Hindlimb muscle (tissue), 1 donor: ENCODE results near the gene CLCNKA. TPM values are rescaled to one million over a fixed set of nuclear protein-coding genes. Genes with fewer than 3 reads are reported as not detected.
"Not testable (repeated sequence)": the region's sequence is repeated elsewhere in the genome, so short reads cannot be mapped to it uniquely, and the experiment has no call there.

Experiments
- DNase-seq: peaks from one replicate; pipeline ENCODE4 v3.0.0-alpha.2; 2013
- polyA plus RNA-seq: library from polyadenylated mRNA; unstranded; fragments of 120-200 nt; gene quantifications from one replicate; pipeline ENCODE4 v1.2.1, GENCODE V29; 2013; ENCODE audit not compliant: insufficient read length

The CLCNKA gene
- polyA plus RNA-seq, 1 donor, result 1.6 TPM

DNA sequence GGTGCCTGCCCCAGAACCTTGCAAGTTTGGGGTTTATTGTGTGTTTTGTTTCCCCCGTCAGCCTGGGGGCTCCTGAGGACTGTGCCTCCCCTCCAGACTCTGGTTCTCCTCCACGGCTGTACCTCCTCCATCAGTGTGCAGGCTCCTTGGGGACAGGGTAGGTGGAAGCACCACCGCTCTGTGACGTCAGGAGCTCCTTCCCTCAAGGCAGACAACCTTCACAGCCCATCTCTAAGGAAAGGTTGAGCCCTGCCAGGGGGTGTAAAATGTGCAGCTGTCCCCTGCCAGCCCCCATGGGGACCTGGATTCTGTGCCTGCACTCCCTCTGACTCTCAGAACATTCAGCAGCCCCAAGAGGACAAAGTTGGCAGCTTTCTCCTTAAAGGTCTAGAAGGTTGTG lies 3.5 kb upstream of the CLCNKA start:
- DNase-seq, result no peak

DNA sequence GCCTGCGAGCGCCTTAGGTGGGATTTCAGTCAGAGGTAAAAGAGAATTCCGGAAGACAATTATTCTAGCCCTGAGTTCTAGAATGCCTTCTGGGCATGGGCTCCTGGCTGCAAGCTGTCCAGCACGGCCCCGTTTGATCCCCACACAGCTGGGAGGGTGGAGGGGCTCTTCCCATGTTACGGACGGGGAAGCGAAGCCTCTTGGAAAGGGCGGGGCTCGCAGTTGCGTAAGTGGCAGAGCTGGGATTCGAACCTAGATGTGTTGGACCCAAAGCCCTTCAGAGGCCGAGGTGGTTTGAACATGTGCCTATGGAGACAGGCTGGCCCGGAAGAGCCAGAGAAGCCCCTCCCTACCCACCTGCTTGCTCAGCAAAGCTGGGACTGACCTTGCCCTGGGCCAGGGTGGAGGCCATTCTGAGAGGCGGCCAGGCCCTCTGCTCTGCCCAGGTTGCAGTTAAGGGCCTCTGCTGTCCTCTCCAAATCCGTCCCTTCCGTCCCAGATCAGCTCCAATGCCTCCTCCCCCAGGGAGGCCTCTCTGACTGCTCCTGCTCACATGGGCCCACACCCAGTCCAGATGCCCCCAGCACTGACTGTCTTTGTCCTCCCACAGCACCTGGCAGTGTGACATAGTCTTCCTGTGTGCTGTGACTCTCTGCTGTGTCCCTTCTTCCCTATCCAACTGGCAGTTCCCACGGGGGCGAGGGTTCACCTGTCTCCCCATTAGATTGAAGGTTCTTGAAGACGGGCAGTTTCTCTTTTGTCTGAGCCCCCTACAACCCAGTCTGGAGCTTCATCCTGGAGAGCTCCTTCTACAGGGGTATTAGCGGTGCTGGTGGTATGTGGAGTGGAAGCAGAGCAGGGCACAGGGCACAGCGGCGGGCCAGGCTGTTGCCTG lies 2.8 kb upstream of the CLCNKA start:
- no peak for DNase-seq

DNA sequence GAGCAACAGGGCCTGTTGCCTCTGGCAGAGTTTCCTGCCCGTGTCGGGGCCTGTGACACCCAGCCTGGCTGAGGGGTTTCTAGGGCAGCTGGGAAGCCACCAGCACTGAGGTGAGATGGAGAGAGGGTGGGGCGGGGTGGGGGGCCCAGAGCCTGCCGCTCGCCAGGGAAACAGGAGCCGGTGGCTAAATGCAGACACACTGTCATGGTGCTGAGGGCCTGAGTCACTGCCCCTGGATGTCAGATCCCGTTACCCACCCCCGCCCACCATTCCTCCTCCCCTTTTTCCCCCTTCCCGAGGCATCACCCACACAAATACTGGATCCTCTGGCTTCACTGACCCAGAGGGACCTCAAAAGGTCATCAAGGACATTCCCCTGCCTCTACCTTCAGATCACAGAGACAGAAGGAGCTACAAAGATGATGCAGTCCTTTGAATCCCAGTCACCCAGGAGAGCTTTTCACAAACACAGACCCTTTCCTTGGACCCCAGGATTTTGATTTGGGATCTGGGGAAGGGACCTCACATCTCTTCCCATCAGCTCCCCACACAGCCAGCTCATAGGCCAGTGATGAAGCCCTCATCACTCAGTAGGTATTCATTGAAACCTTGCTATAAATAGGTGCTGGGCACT lies 2.1 kb upstream of the CLCNKA start:
- DNase-seq, result no peak

DNA sequence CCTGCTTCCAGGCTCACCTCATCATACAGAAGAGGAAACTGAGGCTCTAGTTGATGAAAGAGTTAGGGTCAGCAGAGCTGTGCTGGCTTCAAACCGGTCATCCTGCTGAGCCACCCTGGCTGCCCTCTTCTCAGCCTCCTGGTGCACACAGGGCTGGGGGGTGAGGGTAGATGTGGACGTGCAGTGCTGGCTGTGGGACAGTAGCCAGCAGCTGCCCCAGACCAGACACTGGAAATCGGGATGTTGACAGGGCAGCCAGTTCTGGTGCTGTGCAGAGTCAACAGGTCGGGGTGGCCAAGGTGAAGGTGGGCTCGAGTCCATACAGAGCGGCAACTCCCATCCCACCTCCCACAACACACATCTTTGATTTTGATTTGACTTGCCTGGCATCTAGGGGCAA lies 1.5 kb upstream of the CLCNKA start:
- DNase-seq, result no peak

DNA sequence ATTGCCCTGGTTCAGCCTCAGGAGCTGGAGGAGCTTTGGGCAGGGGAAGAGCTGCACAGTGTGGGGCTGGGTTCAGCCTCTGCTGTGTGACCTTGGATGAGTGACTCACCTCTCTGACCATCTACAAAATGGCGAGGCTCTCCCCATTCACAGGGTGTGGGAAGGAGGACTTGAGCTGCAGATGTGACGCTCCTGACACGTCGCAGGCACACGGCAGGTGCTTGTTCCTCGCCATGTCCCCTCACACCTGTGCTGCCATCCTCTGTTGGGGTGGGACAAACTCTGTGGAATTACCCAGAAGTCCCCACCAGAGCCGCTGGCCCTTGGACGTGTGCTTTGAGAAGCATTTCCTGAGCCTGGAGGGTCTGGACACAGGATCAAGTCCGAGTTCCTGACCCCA lies 958 bp upstream of the CLCNKA start:
- not testable (repeated sequence) for DNase-seq

DNA sequence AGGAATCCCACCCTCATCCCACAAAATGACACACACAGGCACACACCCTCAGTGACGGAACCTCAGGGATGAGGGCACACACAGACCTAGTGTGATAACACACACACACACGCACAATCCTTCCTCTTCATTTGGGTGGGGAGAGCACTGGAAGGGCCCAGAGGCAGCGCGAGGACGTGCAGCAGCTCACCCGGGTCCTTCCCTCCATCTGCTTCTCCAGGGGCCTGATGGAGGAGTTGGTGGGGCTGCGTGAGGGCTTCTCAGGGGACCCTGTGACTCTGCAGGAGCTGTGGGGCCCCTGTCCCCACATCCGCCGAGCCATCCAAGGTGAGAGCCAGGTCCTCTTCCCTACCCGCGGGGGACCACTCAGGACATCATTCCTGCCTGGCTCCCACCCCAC lies 557 bp downstream of the CLCNKA start:
- no peak for DNase-seq

DNA sequence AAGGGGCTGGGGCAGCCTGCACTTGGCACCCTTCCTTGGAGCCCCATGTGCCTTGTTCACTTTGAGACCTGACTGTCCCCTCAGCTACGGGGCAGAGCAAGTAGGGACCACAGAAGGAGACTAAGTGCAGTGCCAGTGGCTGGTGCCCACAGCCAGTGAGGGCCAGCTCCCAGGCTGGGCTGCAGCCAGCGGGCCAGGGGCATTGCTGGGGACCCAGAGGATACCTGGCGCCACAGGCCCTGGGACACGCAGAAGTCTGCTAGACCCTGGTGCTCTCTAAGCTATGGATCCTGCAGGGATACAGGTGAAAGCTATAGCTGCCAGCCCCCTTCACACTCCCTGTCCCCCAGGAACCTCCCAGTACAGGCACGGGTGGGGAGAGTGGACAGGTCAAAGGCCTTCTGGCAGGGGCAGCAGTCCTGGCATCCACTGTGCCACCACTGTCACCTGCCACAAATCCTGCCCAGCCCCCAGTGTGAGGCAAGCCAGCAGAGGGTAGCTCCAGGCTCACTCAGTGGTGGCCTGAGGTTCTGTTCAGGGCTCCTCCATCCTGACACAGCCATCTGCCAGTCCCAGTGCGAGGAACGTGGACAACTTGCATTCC lies 1.3 kb downstream of the CLCNKA start:
- DNase-seq, result no peak

DNA sequence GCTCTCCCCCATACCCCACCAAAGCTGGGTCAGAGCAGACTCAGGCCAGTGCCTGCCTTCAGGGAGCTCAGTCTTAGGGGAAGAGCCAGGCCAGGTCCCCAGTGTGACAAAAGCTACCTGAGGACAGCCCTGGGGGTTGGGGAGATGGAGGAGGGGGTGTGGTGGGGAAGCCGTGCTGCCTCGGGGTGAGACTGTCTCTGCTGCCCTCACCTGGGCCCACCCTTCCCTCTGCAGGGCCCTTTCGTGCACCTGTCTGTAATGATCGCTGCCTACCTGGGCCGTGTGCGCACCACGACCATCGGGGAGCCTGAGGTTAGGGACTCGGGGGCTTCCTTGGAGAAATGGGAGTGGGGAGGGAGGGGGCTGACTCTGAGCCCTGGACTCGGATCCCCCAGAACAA lies 4.5 kb downstream of the CLCNKA start:
- not testable (repeated sequence) for DNase-seq

DNA sequence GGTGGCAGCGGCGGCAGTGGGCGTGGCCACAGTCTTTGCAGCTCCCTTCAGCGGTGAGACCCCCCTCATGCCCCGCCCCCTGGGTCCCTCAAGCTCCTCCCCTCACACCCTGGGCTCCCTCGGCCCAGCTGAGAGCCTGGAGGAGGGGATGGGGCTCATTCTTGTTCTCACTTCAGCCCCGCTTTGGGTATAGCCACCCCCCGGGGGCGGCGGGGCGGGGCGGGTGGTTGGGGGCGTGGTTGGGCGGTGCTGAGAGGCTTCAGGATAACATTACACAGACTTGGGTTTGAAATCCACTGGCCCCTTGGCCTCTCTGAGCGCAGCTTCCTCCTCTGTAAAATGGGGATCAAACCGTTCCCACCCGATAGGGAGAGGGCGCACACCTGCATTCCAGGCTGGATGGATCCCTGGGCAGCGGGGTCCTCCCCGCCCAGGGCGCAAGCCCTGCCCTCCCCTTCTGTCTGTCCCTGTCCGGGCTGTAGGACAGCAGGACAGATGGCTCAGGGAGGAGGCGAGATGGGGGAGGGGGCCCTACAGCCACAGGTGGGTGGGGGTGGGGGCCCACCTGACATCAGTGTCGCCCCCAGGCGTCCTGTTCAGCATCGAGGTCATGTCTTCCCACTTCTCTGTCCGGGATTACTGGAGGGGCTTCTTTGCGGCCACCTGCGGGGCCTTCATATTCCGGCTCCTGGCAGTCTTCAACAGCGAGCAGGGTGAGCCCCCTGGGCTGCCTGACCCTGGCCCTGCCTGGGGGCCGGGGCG lies 5.1 kb downstream of the CLCNKA start:
- no peak for DNase-seq

DNA sequence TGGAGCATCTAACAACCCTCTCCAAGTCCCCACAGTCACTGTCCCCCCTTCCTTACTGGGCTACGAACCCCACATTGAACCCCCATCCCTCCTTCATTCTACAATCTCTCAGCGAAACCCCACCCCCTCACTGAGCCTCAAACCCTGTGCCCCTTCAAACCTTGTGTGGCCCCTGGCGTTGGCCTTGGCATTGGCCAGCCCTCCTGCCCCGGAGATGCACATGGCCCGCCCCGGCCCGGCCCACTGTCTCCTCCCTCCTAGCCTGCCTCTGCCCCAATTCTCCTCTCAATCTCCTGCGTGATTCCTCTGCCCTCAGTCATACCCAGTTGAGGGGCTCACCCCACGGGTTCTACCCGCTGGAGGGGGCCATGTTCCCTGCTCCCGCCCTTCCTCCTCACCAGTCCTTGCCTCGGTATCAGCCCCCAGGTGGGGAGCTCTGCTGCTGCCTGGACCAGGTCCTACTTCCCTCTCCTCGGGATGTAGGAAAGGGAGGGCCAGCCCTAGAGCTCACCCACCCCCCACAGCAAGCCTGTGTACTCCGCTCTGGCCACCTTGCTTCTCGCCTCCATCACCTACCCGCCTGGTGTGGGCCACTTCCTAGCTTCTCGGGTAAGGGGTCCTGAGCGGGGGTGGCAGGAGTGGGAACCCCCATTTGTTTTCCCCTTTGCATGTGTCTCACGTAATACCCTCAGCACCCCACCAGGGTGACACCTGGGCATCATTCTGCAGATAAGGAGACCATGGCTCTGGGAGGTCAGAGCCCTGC lies 6.6 kb downstream of the CLCNKA start:
- no peak for DNase-seq

DNA sequence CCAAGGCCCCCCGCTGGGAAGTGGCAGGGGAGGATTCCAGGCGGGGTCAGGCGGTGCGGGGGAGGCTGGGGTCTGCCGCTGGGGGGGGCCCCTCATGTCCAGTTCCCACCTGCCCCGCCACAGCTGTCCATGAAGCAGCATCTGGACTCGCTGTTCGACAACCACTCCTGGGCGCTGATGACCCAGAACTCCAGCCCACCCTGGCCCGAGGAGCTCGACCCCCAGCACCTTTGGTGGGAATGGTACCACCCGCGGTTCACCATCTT lies 7.1 kb downstream of the CLCNKA start:
- not testable (repeated sequence) for DNase-seq

DNA sequence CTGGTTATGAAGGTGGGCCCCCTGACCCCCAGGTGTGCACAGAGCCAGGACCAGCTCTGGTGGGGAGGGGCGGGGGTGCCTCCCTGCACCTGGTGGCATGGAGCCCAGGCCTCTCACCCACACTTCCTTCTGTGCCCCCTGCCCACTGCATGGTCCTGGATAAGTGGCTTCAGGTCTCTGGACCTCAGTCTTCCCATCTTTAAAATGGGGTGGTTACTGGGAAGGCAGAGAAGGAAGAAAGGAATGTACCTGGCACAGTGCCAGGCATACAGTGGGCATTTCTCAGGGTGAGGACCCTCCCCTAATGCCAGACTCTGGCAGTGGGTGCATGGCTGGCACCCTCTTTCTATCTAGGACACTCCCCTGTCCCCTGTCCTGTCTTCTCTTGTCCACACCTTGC lies 7.5 kb downstream of the CLCNKA start:
- DNase-seq, result no peak

DNA sequence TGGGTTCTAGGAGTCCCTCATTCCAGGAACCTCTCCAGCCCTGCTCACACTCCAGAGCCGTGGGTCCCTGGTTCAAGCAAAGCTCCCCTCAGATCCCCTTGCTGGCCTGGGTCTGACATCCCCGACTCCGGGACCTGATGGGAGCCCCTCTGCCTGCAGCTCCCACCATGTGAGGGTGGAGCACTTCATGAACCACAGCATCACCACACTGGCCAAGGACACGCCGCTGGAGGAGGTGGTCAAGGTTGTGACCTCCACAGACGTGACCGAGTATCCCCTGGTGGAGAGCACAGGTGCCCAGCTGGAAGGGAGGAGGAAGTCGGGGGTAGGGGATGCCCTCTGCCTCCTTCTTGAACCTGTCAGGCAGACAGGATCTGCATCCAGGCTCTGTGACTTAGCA lies 9.7 kb downstream of the CLCNKA start:
- DNase-seq, result no peak

DNA sequence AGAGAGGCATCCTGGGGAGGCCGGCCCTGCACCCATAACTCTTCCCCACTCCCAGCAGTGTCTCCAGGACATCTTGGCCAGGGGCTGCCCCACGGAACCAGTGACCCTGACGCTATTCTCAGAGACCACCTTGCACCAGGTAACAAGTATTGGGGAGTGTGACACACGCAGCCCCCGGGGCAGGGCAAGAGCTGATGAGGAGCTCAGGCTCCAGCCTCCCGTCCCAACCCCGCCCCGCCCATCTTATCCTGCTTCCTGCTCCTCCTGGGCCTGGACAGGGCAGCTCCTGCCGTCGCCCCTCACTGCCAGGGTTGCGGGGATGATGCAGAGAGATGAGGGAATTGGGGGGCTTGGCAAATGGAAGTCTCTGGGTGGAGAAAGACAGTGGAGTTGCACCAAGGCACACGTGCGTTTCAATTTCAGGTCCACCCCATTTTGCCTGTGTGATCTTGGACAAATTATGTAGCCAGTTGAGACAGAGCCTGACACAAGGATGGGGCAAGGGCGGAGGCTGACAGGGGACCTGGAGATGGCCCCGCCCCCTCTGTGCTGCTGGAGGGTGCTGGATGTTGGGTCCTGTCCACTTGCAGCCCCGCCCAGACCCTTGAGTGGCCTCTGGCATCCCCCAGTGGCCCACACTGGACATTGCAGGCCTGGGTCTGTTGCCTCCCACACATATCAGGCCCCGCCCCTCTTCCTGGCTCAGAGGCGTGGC lies 10.7 kb downstream of the CLCNKA start:
- peak; percentile 70 for DNase-seq

DNA sequence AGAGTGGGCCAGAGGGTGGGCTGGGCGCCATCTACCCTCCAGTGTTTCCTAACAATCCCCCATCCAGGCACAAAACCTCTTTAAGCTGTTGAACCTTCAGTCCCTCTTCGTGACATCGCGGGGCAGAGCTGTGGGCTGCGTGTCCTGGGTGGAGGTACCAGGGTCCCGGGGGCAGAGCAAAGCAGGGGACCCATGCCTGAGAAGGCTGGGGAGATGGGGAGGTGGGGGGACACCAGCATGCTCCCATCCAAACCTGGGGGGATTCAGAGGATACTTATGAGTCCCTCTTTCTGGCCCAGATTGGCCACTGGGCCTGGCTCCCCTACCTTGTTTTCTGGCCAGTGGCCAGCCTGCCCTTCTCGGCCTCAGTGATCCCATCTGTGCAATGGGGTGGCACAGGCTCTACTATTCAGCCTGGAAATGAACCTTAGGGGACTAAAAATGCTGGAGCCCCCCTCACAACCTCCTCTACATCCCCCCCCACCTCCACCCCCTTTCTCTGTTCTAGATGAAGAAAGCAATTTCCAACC lies 11.3 kb downstream of the CLCNKA start:
- DNase-seq, result not testable (repeated sequence)

DNA sequence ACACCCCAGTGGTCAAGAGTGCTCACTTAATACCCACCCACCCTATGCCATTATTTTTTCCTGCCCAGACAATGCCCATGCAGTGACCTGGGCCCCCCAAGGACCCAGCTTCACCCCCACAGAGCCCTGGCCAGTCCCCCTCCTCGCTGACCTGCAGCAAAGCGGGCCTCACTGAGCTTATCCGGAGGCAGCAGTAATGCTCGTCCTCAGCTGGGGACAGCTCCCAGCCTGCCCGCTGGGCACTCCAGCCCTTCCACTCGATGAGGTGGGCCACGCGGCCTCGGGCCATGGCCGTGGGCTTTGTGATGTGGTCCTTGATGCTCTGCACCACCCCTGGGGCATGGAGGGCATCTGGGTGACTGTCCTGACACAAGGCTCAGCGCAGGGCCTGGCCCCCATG lies 14.6 kb downstream of the CLCNKA start:
- not testable (repeated sequence) for DNase-seq

DNA sequence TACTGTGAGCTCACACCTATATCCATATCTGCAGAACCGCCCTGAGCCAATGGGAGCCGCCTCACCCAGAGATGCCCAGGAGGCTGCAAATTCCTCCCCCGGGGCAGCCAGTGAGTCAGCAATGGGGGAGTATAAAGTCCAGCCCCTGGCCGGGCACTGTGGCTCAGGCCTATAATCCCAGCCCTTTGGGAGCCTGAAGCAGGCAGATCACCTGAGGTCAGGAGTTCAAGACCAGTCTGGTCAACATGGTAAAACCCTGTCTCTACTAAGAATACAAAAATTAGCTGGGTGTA lies 16.7 kb downstream of the CLCNKA start:
- DNase-seq, result no peak

DNA sequence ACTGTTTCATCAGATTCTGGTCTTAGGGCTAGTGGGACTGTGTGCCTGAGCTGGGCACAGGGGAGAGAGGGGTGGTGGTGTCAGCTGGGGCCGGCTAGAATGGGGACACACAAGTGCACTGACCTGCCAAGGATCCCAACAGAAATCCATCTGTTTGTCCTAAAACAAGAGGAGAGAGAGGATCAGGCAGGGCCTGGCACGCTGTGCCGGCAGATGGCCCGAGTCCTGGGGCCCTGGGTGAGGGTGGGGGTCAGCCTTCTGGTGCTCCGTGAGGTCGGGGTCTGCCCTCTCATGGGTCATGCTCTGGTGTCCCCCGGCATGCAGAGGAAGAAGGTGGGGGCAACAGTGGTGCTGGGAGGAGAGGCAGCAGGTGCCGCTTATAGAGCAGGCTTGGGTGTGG lies 18.0 kb downstream of the CLCNKA start:
- DNase-seq, result not testable (repeated sequence)

DNA sequence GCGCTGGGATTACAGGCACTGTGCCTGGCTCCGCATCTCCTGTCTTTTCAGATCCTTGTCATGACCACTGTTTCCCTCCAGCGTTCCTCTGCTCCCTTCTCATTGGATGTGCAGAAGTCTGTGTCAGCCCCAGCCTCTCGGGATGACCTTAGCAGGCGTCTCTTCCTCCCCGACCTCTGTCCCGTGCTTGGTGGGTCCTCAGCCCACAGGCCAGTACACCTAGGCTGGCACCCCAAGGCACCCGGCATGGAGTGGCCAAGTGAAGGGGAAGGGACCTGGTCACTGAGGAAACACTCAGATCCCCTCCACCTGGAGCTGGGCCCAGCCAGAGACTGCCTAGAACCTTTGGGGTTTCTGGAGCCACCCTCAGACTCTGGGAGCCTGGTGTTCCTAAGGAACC lies 19.4 kb downstream of the CLCNKA start:
- no peak for DNase-seq

DNA sequence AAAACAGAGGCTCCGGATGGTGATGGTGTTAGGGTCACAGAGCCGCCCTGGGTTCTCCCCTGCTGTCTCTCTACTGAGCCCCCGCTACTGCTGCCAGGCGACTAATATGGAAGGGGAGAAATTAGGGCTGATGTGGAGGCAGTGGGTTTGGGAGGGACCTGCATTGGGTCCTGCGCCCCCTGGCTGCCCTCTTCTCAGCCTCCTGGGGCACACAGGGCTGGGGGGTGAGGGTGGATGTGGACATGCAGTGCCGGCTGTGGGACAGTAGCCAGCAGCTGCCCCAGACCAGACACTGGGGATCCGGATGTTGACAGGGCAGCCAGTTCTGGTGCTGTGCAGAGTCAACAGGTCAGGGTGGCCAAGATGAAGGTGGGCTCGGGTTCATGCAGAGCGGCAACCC lies 20.3 kb downstream of the CLCNKA start:
- no peak for DNase-seq

DNA sequence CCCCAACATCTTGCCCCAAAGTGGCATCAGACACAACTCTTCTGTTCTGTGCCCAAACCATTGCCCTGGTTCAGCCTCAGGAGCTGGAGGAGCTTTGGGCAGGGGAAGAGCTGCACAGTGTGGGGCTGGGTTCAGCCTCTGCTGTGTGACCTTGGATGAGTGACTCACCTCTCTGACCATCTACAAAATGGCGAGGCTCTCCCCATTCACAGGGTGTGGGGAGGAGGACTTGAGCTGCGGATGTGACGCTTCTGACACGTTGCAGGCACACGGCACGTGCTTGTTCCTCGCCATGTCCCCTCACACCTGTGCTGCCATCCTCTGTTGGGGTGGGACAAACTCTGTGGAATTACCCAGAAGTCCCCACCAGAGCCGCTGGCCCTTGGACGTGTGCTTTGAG lies 20.8 kb downstream of the CLCNKA start:
- not testable (repeated sequence) for DNase-seq

DNA sequence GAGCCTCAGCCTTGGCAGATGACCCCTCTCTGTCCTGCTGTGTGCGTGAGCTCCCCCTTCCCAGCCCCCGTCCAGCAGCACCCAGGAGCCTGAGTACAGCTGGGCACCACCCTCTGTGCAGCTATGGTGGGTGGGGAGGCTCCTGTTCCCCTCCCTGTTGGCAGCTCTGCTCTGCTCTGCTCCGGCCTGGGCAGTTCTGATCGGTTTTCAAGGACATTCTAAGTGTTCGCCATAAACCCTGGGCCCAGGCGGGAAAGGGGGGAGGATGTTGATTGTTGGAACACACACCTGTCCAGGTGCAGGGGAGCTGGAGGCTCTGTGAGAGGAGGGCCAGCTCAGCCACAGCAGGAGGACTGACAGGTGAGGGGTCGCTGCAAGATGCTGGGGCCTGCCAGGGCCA lies 21.7 kb downstream of the CLCNKA start, which contains the start of gene CLCNKB:
TSS of gene CLCNKB (plus strand) at position 262 of the 400 bp plus-strand sequence. CDS start 711 bp downstream, outside the sequence.
- no peak for DNase-seq
